HL-60/S4 treated with retinoic acid at 250 ng/mL for 4 days and 3 days (cell line): Measurements from ENCODE around the gene PTPRN2.
"Not testable (repeated sequence)": the region's sequence is repeated elsewhere in the genome, so short reads cannot be mapped to it uniquely, and the experiment has no call there.

Experiments
- in situ Hi-C: fragments of 300-500 bp; cut with MboI; formaldehyde crosslinking; loops from 2 replicates; pipeline ENCODE4 v1.7.0; 2022; ENCODE audit warnings: low sequenced_read_pairs

Gene PTPRN2

GRCh38 chr7:158165711-158166110 lies 421.9 kb downstream of the PTPRN2 start:
- in situ Hi-C loops = no loop called here

GRCh38 chr7:158164101-158165095 lies 423.2 kb downstream of the PTPRN2 start:
- in situ Hi-C loops = no loop called here

DNA sequence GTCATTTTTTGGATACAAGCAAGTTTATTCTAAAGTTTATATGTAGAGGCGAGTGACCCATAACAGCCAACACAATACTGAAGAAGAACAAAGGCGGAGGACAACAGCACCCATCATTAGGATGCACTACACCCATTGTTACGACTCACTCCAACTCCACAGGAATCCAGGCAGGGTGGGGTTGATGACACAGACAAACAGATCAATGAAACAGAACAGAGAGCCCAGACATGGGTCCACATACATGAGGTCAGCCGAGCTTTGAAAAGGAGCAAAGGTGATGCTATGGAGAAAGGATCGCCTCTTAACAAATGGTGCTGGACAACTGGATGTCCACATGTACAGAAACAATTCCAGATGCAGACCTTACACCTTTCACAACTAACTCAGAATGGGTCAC lies 426.4 kb downstream of the PTPRN2 start:
- in situ Hi-C loops = no loop called here

DNA sequence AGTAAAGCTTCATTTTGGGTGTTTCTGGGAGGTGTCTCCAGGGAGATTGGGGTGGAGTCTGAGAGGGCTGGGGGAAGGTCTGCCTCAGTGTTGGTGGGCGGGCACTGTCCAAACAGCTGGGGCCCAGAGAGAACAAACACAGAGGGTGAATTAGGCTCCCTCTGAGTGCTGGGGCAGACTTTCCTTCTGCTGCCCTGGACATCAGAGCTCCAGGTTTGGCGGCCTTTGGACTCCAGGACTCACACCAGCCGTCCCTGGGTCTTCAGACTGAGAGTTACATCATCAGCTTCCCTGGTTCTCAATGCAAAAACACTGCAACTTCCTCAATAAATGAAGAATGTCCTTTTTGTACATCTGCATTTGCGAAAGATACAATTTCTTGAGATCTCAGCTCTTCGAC lies 427.4 kb downstream of the PTPRN2 start:
- in situ Hi-C loops = no loop called here

- in situ Hi-C loops = no loop called here
Observed at GRCh38 chr7:158157460-158157859, 430.2 kb downstream of the PTPRN2 start.

DNA sequence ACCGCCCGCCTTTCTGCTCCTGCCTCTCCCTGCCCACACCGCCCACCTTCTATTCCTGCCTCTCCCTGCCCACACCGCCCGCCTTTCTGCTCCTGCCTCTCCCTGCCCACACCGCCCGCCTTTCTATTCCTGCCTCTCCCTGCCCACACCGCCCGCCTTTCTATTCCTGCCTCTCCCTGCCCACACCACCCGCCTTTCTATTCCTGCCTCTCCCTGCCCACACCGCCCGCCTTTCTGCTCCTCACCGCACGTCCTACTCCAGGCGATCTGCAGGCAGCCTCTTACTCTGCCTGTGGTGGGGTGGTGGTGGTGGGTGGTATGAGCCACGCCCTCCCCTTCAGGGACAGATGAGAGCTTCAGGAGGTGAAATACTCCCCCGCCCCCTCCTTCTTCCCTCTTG lies 436.4 kb downstream of the PTPRN2 start:
- in situ Hi-C loops = not testable (repeated sequence)

- in situ Hi-C loops = no loop called here
Observed at GRCh38 chr7:158150234-158150633, 437.4 kb downstream of the PTPRN2 start.

- in situ Hi-C loops = not testable (repeated sequence)
Observed at GRCh38 chr7:158147431-158147830, 440.2 kb downstream of the PTPRN2 start.

DNA sequence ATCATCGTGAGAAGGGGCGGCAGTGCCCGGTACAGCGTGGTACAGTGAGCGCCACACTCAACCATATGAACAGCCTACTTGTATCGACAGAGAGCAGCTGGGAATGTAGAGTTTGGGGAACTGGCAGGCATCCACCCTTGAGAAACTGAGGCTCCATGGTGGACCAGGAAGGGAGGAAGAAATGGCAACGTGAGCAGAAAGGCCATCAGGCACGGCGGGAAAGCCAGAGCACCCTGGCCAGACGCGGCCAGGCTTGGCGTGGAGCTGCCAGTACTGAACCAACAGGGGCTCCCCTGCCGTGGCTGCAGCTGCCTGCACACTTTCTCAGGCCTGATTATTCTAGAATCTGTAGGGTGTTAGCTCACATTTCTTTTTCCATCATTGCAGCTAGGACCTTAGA lies 442.3 kb downstream of the PTPRN2 start:
- in situ Hi-C loops = no loop called here

GRCh38 chr7:158143196-158144120 lies 444.2 kb downstream of the PTPRN2 start:
- in situ Hi-C loops = no loop called here

DNA sequence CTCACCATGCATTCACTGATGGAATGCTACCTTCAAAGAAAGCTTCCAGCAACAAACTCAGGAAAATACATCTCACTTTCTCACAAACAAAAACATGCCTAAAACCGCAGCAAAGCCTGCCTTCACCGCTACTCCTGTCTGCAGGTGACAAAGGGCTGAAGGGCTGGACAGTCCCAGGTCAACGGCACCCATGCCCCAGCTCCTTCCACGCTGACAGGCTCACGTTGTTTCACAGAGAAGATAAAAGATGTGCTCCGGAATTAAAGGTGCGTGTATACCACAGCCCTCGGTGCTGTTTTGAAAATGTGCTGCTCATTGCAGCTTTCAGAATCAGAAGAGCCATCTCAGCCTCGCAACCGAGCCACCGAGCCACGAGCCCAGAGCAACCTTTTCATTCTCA lies 445.0 kb downstream of the PTPRN2 start:
- in situ Hi-C loops = no loop called here

DNA sequence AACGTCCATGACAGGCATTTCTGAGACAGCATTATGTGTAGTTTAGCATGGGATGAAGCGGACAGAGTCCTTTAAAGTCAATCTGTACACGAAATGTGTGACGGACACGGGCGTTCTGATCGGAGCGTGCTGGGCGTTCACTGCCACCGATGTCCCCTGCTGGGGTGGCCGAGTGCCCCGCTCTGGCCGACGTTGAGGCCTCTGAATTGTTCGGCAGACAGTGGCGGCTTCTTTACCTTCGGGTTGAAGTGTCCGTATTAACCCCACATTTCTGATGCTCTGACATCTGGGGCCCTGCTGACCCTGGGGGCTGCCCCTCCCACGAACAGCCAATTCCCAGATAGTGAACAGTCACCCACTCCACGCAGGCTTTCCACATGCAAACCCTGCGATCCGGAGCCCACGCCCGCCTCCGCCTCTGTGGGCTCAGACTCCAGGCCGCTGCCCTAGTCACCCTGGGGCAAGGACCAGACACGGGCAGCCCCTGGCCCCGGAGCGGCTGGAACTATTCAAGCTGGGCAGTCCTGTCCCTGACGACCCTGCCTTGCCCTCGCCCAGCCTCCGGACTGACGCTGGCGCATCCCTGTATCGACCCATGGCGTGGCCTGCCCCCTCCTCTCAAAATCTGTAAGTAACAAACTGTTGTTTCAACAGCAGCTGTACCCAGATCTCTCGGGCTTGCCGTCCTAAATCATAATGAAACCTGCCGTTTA lies 445.7 kb downstream of the PTPRN2 start:
- in situ Hi-C loops = no loop called here

DNA sequence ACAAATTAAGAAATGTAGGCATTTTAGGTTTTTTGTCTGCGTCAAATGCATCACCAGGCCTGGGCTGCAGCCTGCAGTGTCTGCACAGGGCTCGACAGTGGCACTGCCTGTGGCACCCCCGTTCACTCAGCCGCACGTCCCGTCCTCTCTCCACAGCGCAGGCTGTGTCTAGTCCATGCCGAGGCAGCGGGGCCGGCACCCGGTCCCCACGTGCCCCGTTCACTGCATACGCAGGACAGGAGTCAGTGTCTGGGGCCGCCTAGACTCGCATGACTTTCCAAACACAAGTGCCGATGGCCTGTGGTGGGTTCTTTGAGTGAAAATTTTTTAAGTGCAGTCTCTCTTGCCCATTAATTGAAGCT lies 446.4 kb downstream of the PTPRN2 start:
- in situ Hi-C loops = no loop called here

DNA sequence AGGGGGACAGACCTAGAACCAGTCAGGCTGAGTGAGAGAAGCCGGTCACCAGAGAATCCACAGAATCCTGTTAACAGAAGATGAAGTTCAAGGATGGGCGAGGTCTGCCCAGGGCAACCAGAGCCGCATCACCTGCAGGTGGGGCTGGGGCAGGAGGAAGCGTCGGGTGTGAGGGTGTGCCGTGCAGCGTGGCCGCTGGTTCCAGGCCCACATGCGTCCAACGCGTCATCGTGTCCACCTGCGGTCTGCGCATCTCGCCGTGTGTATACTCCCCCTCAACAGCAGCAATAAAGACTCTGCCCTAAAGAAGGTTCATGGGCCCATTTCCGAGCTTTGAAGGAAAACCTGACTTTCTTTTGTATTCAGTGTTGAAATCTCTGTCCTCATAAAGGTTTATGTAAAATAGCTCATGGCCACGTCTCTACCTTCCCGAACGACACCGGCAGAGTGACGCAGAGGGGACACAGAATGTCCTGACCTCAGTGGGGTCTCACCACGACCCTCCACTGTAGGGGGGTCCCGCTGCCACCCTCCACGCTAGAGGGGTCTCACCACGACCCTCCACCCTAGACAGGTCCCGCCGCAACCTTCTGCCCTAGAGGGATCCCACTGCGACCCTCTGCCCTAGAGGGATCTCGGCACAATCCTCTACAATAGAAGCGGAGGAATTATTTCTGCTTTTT lies 446.9 kb downstream of the PTPRN2 start:
- in situ Hi-C loops = no loop called here

GRCh38 chr7:158139499-158139898 lies 448.1 kb downstream of the PTPRN2 start:
- in situ Hi-C loops = no loop called here

DNA sequence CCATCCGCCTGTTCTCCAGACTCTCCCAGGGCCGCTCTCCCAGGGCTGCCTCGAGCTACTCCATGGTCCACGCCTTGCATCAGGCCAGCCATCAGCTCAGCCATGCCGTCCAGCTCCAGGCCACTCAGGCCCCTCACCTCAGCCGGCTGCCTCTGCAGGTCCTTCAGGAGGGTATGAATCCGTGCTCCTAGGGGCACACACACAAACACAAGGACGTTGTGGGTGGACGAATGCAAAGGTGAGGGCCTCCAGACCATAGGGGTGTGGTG lies 449.4 kb downstream of the PTPRN2 start:
- in situ Hi-C loops = no loop called here

DNA sequence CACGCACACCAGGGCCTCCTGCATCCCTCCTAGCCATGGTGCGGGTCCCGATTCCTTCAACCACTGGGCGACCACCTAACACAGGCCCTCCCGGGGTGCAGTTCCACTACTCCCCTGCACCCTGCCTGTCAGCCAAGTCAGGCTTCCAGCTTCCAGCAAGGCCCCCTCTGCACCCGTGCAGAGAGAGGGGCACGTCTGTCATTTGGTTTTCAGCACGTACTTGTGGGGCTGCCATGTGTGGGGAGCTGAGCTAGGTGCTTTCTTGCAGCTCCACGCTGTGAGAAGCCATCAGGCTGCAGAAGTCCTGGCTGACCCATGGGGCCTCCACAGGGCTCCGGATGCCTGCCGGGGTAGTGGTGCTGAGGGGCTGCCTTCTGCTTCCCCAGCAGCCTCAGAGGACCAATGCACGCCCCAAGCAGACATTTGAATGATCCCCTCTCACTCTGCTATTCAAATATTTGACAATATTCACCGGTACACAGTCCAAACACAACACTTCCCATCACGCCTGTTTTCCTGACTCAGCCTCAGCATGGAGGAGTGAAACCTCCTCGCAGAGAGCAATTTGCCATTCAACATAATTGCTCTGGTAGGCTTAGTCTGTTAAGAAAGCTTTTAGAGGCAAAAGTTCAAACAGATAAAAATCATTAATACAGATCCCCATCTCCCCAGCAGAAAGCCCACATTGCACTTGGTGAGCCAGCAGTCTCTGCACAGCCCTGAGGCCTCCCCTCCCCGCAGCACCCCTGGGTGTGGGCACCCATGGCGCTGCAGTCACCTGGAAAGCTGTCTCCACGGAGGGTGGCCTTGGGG lies 449.9 kb downstream of the PTPRN2 start:
- in situ Hi-C loops = no loop called here

- in situ Hi-C loops = no loop called here
Observed at GRCh38 chr7:158135931-158136330, 451.7 kb downstream of the PTPRN2 start.

- in situ Hi-C loops = no loop called here
Observed at GRCh38 chr7:158134824-158135223, 452.8 kb downstream of the PTPRN2 start.
